GM18861 (cell line): ENCODE measurements around the gene MTA2.
"Not testable (repeated sequence)": the region's sequence is repeated elsewhere in the genome, so short reads cannot be mapped to it uniquely, and the experiment has no call there.

Source experiments
- ATAC-seq: cut with Tn5 transposase; IDR thresholded peaks from one replicate; pipeline ENCODE4 v1.9.1; 2021; ENCODE audit not compliant: unreplicated experiment

Gene MTA2

DNA sequence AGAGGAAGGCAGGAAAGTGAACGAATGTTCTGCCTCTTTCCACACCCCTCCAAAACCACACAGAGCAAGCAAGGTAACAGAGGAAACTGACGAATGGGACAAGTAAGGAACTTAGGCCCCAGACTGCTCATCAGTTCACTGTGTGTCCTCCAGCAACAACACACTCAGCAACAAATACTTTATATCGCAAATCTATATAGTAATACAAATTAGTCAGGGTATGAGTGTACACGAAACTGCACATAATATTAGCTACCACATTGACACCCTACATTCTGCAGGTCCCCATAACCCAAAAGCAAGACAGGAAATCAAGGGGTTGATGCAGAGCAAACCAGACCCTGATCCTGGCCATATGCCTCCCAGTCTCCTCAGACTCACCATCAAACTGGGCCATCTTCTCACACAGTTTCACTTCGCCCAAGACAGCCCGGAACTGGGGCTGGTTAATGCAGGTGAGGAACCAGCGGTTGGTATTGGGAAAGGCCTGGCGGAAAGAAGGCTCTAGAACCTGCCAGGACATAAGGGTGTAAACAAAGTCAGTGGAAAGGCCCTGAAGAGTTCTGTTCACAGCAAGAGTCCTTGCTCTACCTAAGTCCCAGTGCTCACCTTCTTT, 34.5 kb downstream of the MTA2 start:
- no peak for ATAC-seq

DNA sequence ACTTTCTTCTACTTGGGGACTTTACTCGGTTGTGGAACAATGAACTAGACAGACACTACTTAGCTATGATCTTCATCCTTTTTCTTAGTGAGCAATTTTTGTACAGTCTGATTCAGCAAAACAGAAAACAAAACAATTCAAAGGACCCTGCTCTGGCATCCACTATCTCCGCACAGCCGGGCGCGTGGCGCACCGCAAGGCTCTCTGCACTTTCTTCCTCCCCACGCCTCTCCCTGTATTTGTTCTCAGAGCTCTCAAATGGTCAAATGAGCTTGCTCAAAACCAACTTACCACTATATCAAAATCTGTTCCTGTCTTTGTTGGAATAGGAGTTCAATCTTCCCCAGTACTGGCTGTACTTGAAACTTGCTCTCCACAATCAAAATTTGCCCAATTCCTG, 35.4 kb downstream of the MTA2 start:
- no peak for ATAC-seq

DNA sequence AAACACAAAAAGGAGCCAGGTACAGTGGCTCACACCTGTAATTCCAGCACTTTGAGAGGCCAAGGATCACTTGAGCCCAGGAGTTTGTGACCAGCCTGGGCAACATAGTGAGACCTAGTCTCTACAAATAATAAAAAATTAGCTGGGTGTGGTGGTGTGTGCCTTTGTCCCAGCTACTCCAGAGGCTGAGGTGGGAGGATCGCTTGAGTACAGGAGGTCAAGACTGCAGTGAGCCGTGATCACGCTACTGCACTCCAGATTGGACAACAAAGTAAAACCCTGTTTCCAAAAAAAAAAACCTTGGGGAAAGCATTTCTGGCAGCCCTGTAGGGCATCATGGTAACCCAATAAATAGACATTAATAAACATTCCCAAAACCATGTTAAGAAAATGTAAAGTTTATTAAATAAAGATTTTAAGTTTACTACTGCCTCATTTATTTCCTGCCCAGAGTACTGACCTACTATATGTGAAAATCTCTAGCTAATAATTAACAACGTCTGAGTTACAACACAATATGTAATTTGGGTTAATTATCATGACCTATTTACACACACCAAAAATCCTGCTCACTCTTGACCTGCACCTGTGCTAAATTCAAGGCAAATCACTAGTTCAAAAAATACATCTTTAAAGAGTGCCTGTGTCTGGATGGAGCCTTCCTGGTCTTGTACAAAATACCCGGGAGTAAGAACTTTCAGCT, 36.4 kb downstream of the MTA2 start:
- ATAC-seq: no peak

DNA sequence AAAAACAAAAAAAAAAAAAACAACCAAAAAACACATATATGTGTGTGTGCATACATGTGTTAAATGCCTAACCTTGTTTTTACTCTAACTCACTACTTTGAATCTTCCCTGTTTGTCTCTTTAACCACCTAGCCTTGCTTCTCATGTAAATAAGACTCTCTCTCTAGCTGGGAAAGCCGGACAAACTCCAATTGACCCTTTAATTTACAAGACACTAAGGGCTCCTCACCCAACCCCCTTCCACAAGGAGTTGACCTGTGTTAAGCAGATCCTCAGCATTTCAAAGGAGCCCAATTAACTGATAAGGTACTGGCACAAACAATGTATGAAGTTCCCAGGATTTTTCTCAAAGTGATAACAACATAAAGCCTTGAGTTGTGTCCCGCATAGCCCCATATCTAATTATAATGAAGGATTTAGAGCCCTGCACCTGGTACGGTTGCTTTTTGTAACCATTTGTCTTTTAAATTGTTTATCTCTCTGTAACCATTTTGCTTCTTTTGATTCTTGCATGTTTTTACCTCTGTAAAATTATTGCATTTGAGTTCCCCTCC, 39.9 kb downstream of the MTA2 start:
- ATAC-seq: not testable (repeated sequence)

DNA sequence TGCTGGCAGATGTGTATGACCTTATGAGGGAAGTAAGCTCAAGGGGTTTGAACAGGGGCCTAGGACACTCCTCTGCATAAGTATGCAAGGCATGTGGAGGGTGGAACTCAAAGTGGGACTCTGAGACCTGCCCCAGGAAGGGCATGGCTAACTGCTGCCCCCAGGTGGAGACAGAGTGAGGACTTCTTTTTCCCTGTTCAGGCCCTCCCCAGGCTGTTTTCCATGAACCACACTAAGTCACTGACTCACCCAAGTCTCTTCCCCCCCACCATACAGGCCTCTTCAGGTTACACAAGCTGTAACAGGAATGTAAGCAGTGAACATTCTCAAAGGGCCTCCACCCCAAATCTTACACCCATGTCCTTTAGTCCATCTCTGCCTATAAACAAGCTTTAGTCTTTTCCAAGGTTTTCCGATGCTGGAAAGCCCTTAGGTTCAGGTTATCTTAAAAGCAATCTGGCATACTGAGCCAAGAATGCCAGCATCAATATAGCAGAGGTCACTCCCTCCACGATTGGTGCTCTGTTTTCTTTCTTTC, 41.0 kb downstream of the MTA2 start:
- ATAC-seq: no peak

DNA sequence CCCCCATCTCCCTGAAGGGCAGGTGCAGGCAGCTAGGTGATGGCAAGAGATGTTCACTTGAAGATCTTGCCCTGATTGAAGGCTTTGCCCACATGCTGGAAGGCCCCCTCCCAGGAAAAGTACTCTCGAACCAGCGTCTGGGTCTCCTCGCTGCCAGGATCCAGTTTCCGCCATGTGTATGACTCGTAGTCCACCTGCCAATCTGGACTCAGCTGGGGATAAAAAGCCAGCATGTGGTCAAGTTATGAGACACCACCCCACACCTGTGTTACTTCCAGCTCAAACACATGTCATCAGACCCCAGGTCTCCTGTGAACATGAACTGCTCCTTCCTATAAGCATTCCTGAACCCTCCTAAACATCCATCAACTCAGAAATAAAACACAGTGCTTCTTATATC, 42.0 kb downstream of the MTA2 start:
- ATAC-seq: not testable (repeated sequence)

DNA sequence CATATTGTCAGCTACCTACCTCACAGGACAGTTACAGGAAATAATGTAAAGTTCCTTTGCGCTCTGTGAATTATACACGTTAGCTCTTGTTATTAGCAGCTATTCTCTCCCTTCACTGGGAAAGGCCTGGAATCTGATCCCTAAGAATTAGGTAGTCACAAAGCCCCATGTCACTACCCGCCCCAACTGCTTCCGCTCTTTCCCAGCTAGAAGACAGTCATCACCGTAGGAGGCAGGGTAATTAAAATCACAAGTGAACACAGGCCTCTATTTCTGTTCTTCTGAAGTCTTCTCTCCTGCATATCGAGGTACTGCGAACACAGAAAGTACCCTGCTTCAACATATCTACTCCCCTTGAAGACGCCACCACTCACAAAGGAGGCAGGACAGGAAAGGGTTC, 42.5 kb downstream of the MTA2 start:
- no peak for ATAC-seq

DNA sequence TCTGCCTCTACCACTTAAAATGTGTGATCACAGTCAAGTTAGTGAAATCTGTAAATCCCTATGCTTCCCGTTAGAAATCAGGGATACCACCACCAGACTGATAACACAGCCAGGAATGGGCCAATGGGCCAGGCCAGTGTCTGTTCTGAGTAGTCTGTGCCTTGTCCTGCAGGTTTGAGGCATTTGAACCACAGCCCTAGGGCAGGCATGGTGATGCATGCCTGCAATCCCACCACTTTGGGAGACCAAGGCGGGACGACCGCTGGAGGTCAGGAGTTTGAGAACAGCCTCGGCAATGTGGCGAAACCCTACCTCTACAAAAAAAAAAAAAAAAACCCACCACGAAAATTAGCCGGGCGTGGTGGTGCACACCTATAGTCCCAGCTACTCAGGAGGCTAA, 43.0 kb downstream of the MTA2 start:
- no peak for ATAC-seq

DNA sequence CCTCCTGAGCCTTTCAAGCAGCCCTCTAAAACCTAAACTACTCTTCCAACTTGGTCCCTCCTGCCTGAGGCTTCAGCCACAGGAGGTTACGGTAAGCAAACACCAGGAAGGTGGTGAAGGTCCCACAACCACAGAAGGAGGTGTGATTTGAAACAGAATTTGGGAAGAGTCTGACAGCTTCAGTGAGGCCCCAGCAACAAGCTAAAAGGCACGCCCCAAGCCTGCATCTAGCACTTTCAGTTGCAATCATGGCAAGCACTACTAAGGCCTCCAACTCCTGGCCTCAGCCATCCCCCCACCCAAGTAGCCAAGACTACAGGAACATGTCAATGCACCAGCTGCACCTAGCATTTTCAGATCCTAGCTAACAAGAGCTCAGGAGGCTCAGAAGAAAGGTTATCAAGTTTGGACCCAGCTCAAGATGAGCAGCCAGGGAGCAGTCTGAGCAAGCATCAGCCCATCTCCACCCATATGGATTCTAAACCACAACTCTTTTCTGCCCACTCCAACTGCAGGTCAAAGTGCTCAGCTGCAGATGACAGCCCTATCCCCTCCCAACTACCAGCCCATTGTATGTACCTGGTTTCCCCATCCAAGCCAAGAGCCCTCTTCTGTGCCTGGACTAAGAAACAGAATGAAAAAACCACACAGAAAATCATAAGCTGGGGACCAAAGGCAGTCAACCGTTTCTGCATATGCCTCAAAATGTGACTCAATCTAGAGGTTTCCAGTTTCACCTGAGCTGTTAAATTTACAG, 44.6 kb downstream of the MTA2 start:
- no peak for ATAC-seq

DNA sequence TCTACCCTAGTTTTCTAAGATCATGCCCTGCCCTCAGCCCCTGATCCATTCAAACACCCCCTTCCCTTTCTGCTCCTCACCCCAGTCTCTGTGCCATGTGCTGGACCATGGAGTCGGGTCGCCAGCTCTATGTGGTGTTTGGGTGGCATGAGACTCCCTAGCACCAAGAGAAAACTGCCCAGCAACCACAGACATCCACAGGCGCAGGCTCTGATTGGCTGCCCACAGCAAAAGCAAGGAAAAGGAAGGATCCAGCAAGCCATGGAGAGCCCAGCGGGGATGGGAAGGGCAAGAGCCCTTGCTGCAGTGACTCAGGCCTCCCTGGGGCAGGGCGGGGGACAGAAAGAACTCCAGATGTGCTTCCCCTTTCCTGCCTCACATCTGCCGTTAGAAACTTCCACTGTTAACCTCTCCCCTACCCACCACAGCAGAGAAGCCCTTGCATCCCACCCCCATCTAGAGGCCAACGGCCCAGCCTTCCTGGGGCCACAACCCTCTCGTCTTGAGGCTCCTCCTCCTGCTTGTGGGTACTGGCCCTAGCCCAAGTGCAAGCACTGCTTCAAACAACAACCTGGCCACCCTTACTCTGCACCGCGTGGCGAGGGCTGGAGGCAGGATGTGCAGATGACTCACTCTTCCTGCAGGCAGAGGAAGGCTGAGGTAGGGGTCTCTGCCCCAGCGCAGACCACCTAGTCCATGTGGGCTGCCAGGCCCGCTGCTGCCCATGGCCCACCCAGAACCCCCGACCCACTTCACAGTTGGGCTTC, 45.4 kb downstream of the MTA2 start:
- ATAC-seq: peak; percentile 28

DNA sequence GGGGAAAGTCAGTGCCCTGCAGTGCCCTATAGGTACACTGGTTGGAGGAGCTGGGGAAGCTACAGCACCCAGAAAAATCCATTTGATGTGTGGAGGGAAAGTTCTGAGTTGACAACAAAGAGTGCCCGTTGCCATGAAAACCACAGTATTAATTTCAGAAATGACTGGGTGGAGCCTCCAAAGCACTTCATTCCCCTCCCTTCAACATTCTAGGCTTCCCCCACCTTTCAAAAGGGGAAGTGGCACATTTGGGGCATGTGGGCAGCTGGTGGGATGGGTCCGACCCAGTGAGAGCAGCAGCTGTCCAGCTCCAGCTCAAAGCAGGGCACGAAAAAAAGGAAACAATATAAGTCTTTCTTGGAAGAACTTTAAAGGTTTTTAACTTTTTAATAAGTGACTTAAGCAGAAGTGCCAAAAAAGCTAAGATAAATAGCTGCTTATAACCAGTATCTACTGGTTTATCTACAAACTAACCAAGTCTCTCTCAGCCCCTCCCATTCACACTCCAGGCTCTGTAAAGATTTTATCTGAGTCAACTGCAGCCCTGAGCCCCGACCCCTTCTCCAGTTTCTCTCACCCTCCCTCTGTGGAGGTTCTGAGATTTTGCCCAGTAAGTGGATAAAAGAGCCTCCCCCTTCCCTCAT, 46.1 kb downstream of the MTA2 start:
- ATAC-seq: peak; percentile 32

DNA sequence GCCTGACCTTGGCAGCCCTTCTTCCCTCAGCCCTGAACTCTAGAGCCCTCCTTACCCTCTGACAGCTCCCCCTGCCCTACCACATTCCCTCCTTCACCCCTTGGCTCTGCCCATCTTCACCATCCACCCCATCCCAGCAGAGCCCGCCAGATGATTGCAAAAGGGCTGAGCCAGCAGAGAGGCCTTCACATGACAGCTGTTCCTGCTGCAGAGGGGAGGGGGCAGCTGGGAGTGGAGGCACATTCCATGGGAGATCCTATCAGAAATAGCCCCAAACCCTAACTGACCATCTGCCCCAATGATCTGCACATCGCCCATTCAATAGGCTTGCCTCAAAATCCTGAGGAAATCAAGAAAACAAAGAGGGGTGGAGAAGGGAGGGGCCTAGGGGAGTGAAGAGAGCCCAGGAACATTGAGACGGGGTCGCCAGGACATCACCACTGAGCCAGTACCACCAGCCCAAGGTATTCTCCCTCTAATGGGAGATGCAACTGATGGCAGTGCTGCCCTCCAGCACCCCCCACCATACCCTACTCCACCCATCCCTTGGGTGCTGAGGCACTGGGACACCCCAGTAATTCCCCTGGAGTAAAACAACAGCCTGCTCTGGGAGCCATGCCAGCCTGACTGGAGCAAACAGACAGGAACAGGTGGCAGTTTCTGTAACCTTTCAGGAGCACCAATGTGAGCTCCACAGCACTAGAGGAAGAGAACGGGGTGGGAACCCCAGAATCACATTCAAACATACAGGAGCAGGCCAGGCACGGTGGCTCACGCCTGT, 47.1 kb downstream of the MTA2 start:
- no peak for ATAC-seq

DNA sequence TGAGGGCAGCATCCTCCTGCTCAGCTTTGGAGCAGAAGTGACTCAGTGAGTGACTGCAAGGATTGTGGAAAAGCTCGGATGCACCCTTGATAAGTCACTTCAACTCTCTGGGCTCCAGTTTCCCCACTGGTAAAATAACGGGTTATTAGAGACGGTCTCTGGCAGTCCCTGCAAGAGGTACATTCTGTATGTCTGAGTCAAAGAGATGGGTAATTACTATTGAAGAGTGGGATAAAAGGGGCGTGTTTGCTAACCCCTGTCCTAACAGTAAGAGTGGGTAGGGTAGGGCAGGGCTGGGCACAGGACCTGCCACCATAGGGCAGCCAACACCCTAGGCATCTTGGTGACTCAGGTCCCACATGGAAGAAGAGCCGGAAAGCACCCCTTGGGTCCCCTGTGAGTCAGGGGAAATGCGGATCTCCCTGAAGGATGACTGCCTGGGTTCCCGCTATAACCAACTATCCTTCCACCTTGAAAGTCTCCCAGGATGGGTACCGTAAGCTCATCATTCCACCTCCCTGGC, 47.8 kb downstream of the MTA2 start:
- ATAC-seq: no peak

DNA sequence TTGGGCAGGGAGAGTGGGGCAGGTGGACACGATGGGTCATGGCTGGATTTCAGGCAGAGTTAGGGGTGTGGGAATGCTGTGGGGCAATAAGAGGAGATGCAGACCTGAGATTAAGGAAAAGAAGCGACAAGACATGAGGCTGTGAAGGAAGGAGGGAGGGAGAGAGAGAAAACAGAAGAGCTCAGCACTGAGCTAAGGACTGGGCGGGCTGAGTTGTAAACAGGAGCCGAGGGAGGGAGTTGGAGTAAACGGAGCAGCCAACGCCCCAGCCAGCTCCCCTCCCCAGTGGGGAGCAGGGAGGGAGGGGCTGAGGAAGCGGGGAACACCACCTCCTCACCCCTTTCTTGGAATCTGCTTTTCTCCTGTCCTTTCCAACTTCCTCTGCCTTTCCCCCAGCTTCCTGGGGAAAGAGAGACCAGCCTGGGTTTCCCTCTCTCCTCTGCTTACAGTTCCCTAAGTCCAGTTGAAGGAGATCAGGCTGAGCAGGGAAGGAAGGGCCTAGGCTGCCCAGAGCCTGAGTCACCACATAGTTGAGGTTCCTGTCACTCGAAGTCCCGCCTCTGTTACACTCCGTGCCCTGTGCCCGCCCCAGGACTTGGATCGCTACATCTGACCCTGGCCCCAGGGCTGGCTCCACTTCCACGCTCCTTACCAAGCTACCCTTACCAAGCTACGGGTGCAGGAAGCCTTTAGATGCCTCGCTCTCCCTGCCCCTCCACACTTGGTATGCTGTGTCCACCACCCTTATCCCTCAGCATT, 48.4 kb downstream of the MTA2 start:
- no peak for ATAC-seq

DNA sequence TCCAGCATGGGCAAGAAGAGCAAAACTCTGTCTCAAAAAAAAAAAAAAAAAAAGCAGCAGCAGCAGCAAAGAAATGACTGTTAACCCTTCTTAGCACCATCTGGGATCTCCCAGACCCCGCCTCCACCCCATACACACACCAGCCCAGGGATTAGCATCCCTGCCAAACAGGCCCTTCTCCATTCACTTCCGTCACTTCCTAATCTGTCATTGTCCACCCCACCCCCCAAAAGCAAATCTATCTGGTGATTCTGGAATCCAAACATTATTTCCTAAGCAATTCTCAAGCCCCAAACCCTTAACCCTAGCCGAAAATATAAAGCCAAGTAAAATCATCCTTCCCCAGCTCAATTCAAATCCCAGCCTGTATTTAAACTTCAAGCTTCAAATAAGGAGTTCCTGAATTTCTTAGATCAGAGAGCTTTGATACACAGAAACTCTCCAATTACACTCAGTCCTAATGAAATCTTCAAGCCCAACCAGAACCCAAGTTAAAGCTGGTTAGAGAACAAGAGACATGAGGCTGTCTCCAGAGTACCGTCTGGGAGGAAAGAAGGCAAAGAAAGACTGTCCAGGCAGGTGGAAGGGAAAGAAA, 49.1 kb downstream of the MTA2 start:
- ATAC-seq: no peak

DNA sequence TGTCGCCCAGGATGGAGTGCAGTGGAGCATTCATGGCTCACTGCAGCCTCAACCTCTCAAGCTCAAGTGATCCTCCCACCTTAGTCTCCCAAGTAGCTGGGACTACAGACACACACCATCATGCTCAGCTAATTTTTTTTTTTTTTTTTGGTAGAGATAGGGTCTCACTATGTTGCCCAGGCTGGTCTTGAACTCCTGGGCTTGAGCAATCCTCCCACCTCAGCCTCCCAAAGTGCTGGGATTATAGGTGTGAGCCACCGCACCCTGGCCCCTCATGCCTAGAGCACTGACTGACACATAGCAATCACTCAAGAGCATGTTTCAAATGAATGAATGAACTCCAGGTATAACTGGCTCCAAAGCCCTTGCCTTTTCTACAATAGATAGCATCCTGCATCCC, 51.2 kb downstream of the MTA2 start:
- not testable (repeated sequence) for ATAC-seq

DNA sequence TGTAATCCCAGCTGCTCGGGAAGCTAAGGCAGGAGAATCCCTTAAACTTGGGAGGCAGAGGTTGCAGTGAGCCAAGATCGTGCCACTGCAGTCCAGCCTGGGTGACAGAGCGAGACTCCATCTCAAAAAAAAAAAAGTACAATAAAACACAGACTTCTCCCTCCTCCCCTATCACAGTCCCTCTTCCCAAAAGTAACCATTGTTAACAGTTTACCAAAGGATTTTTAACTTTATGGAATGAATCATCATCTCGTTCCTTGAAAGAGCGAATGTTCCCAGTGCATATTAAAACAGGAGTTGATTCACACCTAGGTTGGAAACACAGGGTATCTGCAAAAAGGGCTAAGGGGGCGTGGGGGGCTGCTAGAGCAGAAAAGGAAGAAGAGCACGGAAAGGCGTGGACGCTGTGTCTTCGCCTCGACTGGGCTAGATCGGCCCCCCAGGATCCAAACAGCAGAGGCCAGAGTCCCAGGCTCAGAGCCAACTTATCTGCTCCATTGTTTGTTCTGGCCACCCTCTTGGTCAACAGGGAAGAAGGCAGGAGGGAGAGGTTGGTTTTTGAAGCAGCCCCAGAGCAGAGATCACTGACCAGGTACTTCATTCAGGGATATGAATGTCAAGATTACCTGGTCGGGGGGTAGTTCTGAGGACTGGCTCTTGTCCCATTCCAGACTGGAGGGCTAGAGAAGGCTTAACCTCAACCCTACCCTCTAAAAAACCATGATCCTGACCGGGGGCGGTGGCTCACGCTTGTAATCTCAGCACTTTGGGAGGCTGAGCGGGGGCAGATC, 52.9 kb downstream of the MTA2 start:
- ATAC-seq: no peak
